GM12875 (cell line): Measurements from ENCODE around the gene EFCAB12.

ENCODE experiments used
- H3K4me3 ChIP-seq: one replicate; pipeline ENCODE4 v1.5.1; 2011; ENCODE audit warnings: low read depth, low read length, control low read depth
- TF ChIP-seq, protein P1 (sequence below): IDR thresholded peaks from 2 replicates; pipeline ENCODE4 v1.5.1; 2011; ENCODE audit warnings: low read depth, mild to moderate bottlenecking, control low read depth, inconsistent platforms, low read length, moderate library complexity, borderline replicate concordance; ENCODE audit not compliant: insufficient read depth

EFCAB12 gene

DNA sequence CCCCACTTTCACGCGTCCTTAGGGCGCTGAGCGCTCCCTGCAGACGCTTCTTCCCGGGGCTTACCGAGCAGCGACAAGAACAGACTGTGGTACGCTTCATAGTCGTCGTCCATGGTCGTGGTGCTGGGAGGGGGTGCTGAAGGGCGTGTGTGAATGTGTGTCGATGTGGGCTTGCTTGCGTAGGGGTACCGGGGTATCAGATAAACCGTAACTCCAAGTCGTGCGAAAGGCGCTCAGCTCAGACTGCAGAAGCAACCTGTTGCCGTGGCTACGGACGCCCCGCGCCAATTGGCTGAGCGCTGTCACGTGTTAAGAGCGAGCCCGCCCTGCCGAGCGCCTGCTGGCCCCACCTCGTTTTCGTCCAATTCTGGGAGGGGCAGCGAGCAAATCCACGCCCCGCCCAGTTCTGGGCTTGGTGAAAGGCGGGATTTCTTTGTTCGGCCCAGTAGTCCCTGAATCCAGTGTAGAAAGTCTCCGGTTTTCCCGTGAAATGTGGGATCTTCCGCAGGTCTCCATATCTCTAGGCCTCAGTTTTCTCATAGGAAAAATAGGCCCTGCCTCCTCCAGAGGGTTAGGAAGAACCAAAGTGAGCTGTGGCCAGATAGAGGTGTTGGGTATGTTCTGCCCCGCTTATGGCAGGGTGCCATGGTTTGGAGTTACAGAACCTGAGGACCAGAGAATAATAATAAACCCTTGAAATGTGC is at the start of gene EFCAB12:
Gene EFCAB12, minus strand, starts transcription at position 261 of the 704 bp plus-strand sequence. Its CDS starts 148 bp downstream, at position 113.
- H3K4me3 ChIP-seq: peak within 1 kb of the TSS; percentile 18
- TF ChIP-seq, protein P1, sequence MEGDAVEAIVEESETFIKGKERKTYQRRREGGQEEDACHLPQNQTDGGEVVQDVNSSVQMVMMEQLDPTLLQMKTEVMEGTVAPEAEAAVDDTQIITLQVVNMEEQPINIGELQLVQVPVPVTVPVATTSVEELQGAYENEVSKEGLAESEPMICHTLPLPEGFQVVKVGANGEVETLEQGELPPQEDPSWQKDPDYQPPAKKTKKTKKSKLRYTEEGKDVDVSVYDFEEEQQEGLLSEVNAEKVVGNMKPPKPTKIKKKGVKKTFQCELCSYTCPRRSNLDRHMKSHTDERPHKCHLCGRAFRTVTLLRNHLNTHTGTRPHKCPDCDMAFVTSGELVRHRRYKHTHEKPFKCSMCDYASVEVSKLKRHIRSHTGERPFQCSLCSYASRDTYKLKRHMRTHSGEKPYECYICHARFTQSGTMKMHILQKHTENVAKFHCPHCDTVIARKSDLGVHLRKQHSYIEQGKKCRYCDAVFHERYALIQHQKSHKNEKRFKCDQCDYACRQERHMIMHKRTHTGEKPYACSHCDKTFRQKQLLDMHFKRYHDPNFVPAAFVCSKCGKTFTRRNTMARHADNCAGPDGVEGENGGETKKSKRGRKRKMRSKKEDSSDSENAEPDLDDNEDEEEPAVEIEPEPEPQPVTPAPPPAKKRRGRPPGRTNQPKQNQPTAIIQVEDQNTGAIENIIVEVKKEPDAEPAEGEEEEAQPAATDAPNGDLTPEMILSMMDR: no peak

DNA sequence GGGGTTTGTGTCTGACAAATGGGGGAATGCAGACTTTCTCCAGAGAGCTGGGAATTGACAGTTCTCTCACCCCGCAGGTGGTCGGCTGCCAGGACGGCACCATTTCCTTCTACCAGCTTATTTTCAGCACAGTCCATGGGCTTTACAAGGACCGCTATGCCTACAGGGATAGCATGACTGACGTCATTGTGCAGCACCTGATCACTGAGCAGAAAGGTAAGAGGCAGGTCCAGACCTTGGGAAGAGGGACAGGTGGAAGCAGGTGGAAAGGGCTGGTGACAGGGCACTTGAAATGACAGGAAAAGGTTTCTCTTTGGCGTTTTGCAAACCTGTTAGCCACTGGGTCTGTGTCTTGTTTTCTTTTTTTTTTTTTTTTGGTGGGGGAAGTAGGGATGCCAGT is 48.1 kb upstream of the EFCAB12 start:
- TF ChIP-seq, protein P1: no peak
- no peak overlapping the region for H3K4me3 ChIP-seq

DNA sequence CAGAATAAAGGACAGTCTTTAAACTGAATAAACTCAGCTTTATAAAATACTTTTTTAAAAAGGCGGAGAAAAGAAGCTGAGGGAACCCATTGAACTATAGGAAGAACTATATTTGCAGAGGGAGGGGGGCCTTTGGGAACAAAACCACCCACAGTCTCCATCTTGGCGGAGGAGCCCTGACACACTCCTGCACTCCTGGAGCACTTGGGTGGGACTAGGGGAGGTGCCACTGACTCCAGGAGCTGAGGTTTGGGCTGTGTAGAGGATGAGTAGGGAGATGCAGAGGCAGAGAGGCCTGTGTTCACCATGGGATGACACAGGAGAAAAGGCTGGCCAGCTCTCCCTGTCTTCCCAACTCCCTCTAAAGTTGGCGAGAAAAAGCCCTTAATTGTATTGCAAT is 47.4 kb upstream of the EFCAB12 start:
- TF ChIP-seq, protein P1: no peak
- H3K4me3 ChIP-seq: no peak overlapping the region

DNA sequence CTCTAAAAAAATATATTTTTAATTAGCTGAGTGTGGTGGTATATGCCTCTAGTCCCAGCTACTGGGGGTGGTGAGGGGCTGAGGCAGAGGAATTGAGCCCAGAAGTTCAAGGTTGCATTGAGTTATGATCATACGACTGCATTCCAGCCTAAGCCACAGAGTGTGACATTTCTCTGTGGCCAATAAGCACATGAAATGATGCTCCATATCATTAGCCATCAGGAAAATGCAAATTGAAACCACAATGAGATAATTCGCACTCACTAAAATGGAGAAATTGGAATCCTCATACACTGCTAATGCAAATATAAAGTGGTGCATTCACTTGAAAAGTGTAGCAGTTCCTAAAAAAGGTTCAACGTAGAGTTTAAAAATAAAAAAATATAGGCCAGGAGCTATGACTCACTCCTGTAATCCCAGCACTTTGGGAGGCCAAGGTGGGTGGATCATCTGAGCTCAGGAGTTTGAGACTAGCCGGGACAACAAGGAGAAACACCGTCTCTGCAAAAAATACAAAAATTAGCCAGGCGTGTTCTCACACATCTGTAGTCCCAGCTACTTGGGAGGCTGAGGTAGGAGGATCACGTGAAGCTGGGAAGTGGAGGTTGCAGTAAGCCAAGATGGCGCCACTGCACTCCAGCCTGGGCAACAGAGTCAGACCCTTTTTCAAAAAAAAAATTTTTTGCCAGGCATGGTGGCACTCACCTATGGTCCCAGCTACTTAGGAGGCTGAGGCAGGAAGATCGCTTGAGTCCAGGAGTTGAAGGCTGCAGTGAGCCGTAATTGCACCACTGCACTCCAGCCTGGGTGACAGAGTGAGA is 46.8 kb upstream of the EFCAB12 start:
- no peak overlapping the region for H3K4me3 ChIP-seq
- TF ChIP-seq, protein P1: no peak

DNA sequence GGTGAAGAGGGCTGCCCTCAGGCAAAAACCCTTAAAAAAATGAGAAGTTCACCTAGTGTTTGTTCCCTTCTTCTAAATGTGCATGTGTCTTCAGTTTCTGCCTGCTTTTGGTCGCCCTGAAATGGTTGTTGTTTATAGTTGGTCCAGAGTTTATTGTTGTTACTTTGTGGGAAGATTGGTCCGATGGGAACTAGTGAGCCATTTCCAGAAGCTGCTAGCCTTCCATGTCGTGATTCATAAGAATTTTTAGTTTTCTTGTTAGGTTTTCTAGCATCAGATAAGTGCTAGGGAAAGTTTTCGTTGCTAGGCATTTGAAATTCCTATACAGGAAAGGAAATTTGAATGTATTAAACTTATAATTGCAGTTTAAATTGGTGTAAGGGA is 45.3 kb upstream of the EFCAB12 start:
- no peak overlapping the region for H3K4me3 ChIP-seq
- TF ChIP-seq, protein P1: no peak

DNA sequence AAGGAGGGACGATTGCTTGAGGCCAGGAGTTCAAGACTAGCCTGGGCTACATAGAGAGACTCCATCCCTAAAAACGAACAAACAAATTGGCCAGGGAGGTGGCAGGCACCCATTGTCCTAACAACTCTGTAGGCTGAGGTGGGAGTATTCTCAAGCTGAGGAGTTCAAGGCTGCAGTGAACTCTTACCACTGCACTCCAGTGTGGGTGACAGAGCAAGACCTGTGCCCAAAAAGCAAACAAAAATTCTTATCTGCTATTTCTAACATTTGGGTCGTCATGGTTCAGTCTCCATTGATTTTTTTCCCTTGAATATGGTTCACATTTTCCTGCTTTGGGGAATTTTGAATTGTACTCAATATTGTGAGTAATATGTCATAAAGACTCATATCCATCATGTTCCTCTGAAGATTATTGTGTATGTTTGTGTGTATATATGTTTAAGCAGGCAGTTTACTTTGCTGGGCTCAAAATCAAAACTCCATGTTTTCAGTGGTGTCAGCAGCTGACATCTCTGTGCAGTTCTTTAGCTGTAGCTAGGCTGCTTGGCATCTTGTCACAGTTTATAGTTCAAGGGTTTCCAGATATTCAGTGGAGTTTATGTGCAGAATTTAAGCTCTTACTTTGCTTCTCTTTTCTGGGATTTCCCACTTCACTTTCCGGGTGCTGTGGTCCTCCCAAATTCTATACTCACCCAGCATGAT is 44.8 kb upstream of the EFCAB12 start:
- TF ChIP-seq, protein P1: no peak
- no peak overlapping the region for H3K4me3 ChIP-seq

DNA sequence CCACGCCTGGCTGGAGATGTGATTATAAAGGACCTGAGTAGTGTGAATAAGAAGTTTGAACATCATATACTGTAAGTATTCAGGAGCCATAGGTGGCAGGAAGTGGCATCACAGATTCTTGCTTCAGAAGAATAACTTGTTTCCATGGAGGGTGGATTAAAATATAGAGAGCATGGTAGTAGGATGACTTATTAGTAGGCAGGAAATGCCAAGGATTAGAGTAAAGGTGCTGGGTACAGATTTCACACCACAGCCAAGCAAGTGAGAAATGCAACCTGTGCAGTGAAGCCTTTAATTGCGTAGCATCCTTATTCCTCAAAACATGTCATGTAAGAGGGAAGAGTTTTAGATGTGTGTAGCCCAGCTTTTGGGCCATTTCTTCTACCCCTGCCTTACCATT is 42.4 kb upstream of the EFCAB12 start:
- TF ChIP-seq, protein P1: no peak
- no peak overlapping the region for H3K4me3 ChIP-seq
